NCI-H1048 (cell line): ENCODE results near the gene GNG7.
"Not testable (repeated sequence)": the region's sequence is repeated elsewhere in the genome, so short reads cannot be mapped to it uniquely, and the experiment has no call there.

Source experiments
- DNase-seq: peaks from one replicate; lab custom pipeline; 2025; lab: John Stamatoyannopoulos, UW

The GNG7 gene

DNA sequence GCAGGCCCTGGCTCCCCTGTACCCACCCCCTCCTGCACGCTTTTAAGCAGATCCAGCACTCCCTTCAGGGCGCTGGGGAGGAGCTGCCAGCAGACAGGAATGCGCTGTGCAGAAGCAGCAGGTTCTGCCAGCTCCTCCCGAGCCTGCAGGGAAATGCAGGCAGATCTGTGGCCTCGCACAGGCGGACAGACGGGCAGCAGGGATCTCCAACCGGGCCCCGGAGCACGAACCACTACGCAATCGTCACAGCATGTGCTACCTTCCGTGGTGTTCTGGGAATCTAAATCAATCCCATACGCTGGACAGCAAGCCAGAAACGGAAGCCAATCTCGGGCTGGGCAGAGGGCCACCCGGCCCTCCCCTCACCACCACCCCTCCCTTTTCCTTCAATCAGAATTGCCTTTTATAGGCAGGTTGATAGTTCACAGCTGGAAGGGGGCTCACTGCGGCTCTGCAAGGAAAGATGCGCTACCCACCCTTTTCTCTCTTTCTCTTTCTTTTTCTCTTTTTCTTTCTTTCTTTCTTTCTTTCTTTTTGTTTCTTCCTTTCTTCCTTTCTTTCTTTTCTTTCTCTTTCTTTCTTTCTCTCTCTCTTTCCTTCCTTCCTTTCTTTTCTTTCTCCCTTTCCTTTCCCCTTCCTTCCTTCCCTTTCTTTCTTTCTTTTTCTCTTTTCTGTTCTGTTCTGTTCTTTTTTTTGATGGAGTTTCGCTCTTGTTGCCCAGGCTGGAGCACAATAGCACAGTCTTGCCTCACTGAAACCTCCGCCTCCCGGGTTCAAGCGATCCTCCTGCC is 99.9 kb downstream of the GNG7 start:
- DNase-seq = no peak

DNA sequence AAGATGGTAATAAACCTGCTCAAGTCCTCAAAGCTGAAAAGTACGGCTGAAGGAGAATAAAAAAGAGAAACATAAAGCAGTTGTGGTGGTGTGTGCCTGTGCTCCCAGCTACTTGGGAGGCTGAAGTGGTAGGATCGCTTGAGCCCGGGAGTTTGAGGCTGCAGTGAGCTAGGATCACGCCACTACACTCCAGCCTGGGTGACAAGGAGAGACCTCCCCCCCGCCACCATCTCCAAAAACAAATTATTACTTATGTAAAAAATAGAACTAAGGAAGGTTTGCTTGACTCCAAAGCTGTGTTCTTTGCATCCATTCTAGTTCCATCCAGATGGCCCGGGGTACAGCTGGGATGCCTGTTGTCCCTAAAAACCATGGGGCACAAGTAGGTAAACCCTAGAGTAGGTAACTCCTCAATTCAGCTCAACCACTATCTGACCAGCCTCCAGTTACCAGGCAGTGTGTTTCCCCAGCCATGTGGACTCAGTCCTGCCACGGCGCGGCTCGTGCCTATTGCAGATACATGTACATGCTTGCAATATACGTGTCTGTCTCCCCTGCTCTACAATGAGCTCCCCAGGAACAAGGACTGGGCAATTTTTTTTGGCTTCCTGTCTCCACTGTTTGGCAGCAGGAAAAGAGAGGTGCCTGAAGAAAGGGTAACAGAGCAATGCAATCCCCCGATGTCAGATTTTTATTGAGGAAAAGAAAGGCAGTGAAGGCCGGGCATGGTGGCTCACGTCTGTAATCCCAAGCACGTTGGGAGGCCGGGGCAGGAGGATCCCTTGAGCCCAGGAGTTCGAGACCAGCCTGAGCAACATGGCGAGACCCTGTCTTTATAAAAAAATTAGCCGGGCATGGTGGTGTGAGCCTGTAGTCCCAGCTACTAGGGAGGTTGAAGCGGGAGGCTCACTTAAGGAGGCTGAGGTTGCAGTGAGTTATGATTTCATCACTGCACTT is 101.3 kb downstream of the GNG7 start:
- no peak for DNase-seq

DNA sequence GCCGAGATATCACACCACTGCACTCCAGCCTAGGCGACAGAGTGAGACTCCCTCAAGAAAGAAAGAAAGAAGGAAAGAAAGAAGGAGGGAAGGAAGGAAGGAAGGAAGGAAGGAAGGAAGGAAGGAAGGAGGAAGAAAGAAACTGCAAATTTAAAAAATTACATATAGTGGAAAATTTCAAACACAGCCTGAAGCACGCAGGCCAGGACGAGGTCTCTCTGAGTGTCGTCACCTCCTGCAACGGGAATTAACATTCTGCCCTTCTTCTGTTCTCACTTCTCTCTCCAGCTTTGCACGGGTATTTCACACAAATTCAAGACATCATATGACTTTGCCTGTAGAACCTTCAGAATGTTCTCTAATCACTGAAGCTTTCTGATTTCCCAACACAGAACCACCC is 108.2 kb downstream of the GNG7 start:
- no peak for DNase-seq

DNA sequence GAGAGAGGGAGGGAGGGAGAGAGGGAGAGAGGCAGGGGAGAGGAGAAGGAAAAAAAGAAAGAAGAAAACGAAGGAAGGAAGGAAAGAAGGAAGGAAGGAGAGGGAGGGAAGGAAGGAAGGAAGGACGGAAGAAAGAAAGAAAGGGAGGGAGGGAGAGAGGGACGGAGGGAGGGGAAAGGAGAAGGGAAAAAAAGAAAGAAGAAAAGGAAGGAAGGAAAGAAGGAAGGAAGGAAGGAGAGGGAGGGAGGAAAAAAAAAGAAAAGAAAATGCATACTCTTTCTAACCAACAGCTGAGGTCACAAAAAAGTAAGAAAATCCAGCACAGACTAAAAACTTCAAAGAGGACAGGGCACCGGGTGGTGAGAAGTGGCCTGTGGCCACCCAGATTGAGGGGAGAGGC is 109.7 kb downstream of the GNG7 start:
- DNase-seq = no peak

DNA sequence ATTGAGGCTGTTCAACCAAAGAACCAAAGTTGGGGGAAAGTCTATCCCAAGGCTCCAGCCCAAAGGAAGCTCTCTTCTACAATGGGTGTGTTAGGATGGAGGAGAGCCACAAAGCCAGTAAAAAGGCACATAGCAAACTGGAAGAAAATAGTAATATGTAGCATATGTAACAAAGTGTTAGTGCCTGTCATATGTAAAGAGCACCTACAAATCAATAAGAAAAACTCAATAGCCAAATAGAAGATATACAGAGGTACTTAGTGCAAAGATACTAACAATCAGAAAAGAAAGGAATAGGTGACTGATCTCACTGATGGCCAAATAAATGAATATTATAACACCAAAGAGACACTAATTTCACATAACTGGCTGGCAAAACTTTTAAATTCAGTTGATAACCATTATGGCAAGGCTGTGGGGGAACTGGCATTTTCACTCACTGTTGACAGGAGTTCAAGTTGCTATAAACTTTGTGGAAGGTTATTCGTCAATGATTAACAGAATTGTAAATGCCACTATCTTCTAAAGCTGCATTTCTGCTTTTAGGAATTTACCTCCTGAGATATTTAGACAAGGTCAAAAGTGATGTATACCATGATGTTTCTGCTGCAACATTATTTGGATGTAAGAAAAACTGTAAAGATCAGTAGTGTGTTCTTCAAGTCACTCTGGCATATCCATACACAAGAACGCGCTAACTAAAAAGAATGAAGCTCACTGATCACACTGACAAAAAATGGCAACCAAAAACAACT is 110.8 kb downstream of the GNG7 start:
- DNase-seq = no peak

DNA sequence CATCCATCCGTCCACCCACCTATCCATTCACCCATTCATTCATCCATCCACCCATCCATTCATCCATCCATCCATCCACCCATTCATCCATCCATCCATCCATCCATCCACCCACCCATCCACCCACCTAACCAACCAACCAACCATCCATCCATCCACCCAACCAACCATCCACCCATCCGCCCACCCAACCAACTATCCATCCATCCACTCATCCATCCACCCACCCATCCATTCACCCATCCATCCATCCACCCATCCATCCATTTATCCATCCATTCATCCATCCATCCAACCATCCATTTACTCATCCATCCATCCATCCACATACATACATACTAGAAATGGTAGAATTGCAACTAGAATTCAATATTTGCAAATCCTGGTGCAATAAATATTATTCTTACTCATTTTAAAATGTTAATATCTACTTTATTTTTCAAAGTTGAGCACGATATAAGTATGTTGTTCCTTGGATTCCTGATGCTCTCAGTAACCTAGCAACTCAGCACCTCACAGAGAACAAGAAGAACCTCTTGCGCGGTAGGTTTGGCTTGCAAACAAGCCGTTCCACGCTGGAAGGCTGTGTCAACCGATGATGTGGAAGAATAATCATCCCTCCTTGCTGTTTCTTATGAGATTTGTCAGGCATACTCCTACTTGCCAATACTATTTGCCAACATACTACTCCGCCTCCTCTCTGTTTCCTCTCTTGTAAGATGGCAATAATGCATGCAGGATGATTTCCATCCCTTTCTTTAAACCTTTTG is 111.7 kb downstream of the GNG7 start:
- DNase-seq = no peak

DNA sequence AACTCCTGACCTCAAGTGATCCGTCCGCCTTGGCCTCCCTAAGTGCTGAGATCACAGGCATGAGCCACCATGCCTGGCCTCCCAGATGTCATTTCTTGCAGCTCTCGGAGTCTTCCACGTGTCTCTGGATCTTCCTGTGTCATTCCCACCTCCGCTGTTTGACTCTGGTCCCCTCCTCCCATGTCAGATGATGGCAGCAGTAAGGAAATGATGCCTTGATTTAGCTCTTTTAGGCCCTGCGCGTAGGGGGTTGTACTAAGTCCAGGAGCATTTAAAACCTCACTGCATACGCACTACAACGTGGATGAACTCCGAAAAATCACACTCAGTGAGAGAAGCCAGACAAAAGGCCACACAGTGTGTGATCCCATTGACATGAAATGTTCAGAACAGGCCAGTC is 113.1 kb downstream of the GNG7 start:
- DNase-seq = no peak

DNA sequence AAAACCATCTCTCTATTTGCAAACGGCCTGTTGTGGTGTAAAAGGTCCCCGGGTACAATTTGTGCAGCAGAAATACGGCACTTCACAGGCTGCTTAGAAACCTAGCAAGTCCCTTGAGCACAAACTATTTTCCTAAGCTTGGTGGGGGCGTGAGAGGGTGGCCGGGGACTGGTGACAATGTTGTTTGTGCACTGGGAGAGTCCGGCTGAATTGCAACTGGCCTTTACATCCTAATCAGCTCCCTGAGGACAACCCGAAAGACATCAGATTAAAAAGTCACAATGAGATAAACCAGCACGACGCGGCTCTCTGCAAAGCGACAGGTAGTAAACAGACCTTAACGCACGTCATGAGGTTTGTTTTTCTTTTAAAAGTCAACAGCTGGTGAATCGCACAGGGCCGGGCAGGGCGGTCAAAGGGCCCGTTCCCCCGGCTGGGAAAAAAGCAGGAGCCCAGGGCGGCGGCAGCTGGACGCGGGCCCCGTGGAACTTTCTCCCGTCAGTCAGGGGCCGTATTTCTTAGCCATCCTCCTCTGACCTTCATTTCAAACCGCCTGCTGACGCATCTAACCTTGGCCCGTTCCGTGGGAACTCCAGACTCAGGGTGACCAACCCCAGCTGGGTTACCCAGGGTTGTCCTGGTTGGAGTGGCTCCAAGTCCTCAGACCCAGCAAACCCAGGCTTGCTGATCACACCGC is 114.3 kb downstream of the GNG7 start:
- no peak for DNase-seq

DNA sequence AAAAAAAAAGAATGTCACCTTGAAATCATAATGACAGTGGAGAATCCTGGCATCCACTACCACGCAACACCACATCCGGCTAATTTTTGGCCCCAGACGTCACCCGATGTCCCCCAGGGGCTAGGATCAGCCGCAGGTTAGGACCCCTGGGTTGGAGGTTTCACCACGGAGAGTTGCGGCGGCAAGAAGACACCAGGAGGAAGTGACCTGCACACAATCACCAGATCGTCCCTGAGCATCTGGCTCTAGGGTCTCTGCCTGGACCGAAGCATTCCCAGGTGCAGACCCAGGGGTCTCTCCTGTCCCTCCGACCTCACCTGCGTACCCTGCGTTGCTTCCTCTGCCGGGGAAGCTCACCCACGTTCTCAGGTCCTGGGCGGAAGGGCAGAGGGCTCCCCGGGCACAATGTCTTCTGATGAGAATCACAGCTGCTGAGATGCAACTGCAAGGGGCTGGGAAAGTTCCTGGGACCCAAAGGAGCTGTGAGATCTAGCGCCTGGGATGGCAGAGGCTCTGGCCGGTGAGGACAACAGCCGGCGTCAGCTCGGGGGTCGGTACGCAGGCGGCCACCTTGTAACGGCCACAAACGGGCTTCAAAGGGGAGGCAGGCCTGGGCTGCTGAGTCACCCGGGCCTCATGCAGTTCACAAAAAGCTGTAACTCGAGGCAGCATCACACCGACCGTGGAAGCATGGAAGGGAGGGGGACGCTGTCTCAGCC is 115.3 kb downstream of the GNG7 start:
- no peak for DNase-seq

DNA sequence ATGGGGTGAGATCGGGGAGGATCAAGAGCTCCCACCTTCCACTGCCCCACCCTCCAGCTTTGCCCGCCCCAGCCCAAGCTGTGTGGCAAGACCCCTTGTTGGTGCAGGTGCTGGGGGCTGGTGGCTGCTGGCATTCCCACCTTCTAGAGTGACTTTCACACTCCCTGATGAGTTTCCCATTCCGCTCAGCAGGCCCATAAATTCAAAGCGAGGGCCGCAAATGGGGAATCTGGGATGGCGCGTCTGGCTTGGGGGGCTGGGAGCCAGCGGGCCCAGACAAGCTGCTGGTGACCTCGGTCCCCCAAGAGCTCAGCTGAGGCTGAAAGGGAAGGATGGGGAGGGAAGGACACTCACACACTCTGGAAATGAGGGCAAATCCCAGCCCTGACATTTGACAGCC is 116.3 kb downstream of the GNG7 start:
- no peak for DNase-seq

DNA sequence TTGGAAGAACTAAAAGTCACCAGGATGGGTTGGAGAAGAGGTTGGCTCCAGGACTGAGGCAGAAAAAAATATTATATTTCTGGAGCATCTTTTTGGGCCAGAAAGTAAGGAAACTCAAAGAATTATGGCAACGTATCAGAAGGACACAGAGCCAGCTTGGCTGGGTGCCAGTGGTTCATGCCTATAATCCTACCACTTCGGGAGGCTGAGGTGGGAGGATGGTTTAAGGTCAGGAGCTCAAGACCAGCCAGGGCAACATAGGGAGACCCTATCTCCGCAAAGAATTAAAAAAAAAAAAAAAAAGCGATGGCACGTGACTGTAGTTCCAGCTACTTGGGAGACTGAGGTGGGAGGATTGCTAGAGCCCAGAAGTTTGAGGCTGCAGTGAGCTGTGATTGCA is 118.5 kb downstream of the GNG7 start:
- no peak for DNase-seq

DNA sequence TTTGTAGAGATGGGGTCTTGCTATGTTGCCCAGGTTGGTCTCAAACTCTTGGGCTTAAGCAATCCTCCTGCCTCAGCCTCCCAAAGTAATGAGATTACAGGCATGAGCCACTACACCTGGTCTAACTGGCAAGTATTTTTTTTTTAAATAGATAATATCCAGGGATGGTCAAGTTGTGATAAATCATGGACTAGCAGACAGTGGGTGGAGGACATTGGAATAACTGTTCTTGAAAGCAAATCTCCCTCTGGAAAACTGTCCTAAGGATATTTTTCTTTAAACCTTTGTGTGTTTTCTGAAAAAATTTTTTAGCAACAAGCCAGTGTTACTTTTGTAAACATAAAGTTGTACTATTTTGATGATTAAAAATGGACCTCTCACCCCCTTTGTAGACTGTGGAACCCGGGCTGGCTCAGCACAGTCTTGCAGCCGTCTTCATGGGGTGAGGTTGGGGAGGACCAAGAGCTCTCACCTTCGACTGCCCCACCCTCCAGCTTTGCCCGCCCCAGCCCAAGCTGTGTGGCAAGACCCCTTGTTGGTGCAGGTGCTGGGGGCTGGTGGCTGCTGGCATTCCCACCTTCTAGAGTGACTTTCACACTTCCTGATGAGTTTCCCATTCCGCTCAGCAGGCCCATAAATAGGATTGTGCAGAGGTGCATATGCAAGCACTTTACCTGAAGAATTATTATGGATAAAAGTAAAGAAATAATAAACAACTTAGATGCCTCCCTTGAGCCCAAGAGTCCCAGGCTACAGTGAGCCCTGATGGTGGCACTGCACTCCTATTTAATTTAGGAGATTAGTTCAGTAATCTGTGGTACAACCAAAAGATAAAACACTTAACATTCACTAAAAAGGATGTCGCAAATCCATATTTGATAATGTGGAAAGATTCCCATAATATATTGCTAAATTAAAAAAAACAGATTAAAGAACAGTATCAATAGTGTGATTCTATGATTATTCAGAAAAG is 119.2 kb downstream of the GNG7 start:
- no peak for DNase-seq

DNA sequence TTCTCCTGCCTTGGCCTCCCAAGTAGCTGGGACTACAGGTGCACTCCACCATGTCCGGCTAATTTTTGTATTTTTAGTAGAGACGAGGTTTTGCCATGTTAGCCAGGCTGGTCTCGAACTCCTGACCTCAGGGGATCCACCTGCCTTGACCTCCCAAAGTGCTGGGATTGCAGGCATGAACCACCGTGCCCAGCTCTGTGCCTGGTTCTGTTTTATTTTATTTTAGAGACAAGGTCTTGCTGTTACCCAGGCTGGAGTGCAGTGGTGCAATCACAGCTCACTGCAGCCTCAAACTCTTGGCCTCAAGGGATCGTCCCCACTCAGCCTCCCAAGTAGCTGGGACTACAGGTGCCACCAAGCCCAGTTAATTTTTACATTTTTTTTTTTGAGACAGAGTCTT is 122.1 kb downstream of the GNG7 start:
- DNase-seq = not testable (repeated sequence)

DNA sequence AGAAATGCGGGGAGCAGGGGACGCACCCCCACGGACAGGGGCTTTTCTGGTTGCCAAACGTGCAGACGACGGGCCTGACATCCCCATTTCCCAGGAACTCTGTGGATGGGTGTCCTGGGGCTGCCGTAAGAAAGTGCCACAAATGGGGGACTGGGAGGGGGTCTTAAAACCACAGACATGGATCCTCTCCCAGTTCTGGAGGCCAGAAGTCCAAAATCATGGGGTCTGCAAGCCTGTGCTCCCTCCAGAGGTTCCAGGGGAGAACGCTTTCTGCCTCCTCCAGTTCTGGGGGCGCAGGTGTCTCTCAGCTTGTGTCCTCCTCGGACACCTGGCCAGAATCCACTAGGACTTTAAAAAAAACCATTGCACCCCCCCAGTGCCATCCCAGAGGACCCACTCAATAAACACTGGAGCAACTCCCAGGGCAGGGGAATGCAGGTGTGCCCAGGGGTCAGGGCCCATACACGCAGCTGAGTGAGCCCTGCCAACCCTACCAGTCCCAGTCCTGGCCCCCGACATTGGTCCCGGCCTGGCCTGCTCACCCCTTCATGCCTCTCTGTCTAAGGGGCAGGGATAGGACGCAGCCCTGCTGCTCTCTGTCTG is 122.7 kb downstream of the GNG7 start:
- no peak for DNase-seq

DNA sequence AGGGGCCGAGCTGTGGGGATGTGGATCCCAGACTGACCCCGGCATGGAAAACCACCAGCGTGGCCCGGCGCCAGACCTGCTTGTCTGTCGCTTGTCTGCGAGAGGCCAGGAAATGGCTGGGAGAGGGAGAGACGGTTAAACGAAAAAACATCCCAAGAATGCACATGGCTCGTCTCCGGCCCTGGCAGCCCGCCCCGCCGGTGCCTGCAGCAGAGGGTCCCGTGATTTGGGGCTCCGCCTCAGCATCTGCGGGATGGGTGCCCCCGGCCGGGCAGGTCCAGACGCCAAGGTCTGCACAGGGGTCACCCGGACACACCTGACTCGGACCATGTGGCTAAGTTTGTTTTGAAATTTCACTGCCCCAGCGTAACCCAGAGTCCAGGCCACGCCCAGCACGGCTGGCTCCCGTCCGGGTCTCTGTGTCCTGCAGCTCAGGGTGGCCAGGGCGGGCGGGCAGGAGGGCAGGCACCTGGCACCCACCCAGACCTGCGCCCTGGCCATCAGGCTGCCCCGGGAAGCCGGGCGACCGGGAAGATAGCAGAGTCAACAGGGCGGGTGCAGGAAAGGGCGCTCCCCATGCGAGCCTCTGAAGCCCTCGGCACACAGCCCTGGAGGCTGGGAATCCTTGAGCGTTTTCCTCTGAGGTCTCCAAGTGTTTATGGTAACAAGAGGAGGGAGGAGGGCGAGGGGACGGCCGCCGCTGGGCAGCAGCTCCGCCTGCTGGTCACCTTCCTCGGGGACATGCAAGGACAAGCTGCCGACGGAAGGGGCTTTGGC is 123.4 kb downstream of the GNG7 start:
- DNase-seq = no peak

DNA sequence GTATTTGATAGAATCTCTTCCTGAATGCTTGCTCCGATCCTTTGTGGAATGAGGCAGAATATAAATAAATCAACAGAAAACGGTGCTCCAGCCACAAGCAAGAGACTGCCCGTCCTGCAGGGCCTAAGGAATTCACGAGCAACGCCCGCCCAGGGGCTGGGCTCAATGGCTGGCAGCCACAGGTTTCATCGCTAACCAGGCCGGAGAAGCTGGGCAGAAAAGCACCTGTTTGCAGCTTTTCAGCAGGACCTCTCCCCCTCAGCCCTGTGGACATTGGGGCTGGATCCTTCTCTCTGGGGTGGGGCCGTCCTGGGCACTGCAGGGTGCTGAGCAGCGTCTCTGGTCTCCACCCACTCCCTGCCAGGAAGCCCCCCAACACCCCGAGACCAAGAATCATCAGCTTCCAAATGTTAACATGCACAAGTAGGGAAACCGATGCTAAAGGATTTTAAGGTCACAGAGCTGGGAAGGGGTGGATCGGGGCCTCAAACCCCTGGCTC is 124.1 kb downstream of the GNG7 start:
- DNase-seq = no peak

DNA sequence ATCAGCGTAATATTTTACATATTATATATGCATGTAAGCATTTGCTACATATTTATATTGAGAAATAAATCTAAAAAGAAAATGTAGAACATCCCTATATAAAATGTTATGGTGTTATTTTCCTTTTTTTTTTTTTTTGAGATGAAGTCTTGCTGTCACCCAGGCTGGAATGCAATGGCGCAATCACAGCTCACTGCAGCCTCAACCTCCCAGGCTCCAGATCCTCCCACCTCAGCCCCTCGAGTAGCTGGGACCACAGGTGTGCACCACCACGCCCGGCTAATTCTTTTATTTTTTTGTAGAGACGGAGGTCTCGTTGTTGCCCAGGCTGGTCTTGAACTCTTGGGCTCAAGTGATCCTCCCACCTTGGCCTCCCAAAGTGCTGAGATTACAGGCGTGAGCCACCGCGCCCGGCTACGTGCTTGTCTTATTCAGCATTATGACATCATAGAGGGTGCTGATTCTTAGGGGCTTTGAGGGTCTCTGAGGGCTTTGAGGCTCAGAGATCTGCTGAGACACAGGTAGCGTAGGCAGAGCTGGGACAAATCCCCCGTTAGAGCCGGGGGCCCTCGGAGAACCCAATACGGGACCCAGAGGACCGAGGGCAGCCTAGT is 124.7 kb downstream of the GNG7 start:
- no peak for DNase-seq
